Measurements from ENCODE around the gene GNAZ. TPM values are rescaled to one million over a fixed set of nuclear protein-coding genes. Genes with fewer than 3 reads are reported as not detected.

GNAZ gene
- polyA plus RNA-seq, 1 donor from 2014 or later: 52.0 TPM

- TF ChIP-seq POLR2AphosphoS5 (IDR thresholded peaks at IDR 0.05) (no peak), EP300 (conservative IDR thresholded peaks at IDR 0.05; ENCODE audit: poor library complexity, severe bottlenecking) (no peak), REST (IDR thresholded peaks at IDR 0.05; ENCODE audit: borderline replicate concordance) (no peak), EZH2 (IDR thresholded peaks at IDR 0.05; ENCODE audit: borderline replicate concordance, insufficient read depth, low read length, poor library complexity, severe bottlenecking) (no peak), RAD21 (conservative IDR thresholded peaks at IDR 0.05) (no peak)
- TF ChIP-seq, protein P1, sequence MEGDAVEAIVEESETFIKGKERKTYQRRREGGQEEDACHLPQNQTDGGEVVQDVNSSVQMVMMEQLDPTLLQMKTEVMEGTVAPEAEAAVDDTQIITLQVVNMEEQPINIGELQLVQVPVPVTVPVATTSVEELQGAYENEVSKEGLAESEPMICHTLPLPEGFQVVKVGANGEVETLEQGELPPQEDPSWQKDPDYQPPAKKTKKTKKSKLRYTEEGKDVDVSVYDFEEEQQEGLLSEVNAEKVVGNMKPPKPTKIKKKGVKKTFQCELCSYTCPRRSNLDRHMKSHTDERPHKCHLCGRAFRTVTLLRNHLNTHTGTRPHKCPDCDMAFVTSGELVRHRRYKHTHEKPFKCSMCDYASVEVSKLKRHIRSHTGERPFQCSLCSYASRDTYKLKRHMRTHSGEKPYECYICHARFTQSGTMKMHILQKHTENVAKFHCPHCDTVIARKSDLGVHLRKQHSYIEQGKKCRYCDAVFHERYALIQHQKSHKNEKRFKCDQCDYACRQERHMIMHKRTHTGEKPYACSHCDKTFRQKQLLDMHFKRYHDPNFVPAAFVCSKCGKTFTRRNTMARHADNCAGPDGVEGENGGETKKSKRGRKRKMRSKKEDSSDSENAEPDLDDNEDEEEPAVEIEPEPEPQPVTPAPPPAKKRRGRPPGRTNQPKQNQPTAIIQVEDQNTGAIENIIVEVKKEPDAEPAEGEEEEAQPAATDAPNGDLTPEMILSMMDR (IDR thresholded peaks at IDR 0.05; ENCODE audit: poor library complexity, severe bottlenecking): no peak
- H3F3A ChIP-seq (ENCODE audit: insufficient read depth, low read length, poor library complexity, severe bottlenecking): no peaks in the 10 kb centered on the region
- no peaks in the 10 kb centered on the region for H3K36me3 ChIP-seq (ENCODE audit: insufficient read depth, low read length)
- H3K4me2 ChIP-seq (ENCODE audit: low read length): no peak overlapping the region
- no peak overlapping the region for H3K9ac ChIP-seq (ENCODE audit: low read length)
- no peaks in the 10 kb centered on the region for H3K9me2 ChIP-seq (ENCODE audit: insufficient read depth, low read length)
- H2AFZ ChIP-seq (ENCODE audit: low read depth, low read length): no peak overlapping the region
- no peak overlapping the region for H3K27ac ChIP-seq (ENCODE audit: low read length)
- H3K4me3 ChIP-seq (ENCODE audit: low read length): no peak overlapping the region
- H4K20me1 ChIP-seq (ENCODE audit: insufficient read depth): no peaks in the 10 kb centered on the region
- H3K9me3 ChIP-seq (ENCODE audit: low read length): no peaks in the 10 kb centered on the region
- peaks cover 36% of the 10 kb centered on the region for H3K79me2 ChIP-seq (replicated peaks; ENCODE audit: insufficient read depth, low read length)
- no peaks in the 10 kb centered on the region for H3K27me3 ChIP-seq (ENCODE audit: insufficient read depth, low read depth, low read length)
These were observed 9.6 kb downstream of the GNAZ start for GRCh38 chr22:23079814-23080521.

DNA sequence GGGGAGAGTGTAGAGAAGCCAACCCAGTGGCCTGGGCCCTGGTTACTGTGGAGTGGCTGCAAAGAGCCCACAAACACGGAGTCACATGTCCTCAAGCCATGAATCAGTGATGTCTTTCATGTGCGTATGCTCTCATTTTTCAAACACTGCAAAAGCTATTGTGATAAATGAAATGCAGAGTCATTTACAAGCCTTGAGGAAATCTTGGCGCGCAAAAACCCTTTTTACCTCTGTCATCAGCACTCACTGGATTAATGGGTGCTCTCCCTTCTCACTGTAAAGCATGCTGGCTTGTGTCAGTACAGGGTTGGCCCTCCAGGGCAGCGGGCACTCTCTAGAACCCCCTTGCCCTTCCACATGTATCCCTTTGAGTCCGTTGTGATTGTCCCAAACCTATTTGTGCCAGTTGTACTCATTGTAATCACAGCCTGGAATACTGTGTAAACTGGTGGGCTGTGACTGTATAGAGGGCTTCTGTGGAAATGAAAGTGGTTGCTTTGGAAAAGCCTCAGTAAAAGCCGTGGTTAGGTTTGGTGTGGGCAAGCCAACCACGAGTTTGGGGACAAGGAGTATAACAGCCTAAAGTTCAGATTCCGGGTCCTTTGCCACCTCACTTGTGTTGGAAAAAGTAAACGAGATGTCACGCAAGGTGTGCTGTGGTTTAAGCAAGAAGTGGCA is 10.4 kb downstream of the GNAZ start:
- no peaks in the 10 kb centered on the region for H4K20me1 ChIP-seq (ENCODE audit: insufficient read depth)
- H2AFZ ChIP-seq (ENCODE audit: low read depth, low read length): no peak overlapping the region
- no peak overlapping the region for H3K9ac ChIP-seq (ENCODE audit: low read length)
- H3K4me2 ChIP-seq (ENCODE audit: low read length): no peak overlapping the region
- H3K36me3 ChIP-seq (ENCODE audit: insufficient read depth, low read length): no peaks in the 10 kb centered on the region
- peaks cover 32% of the 10 kb centered on the region for H3K79me2 ChIP-seq (replicated peaks; ENCODE audit: insufficient read depth, low read length)
- TF ChIP-seq MXI1 (conservative IDR thresholded peaks at IDR 0.05; ENCODE audit: poor library complexity, severe bottlenecking) (no peak), EP300 (conservative IDR thresholded peaks at IDR 0.05; ENCODE audit: poor library complexity, severe bottlenecking) (no peak), REST (IDR thresholded peaks at IDR 0.05; ENCODE audit: borderline replicate concordance) (no peak), SMC3 (conservative IDR thresholded peaks at IDR 0.05; ENCODE audit: poor library complexity) (no peak), TAF1 (IDR thresholded peaks at IDR 0.05; ENCODE audit: low read depth) (no peak), EZH2 (IDR thresholded peaks at IDR 0.05; ENCODE audit: borderline replicate concordance, insufficient read depth, low read length, poor library complexity, severe bottlenecking) (no peak), POLR2AphosphoS5 (IDR thresholded peaks at IDR 0.05) (no peak), RAD21 (conservative IDR thresholded peaks at IDR 0.05) (no peak)
- TF ChIP-seq, protein P1 (IDR thresholded peaks at IDR 0.05; ENCODE audit: poor library complexity, severe bottlenecking): no peak
- no peak overlapping the region for H3K27ac ChIP-seq (ENCODE audit: low read length)
- no peaks in the 10 kb centered on the region for H3K9me2 ChIP-seq (ENCODE audit: insufficient read depth, low read length)
- no peaks in the 10 kb centered on the region for H3K9me3 ChIP-seq (ENCODE audit: low read length)
- no peaks in the 10 kb centered on the region for H3F3A ChIP-seq (ENCODE audit: insufficient read depth, low read length, poor library complexity, severe bottlenecking)
- no peak overlapping the region for H3K4me3 ChIP-seq (ENCODE audit: low read length)
- no peaks in the 10 kb centered on the region for H3K27me3 ChIP-seq (ENCODE audit: insufficient read depth, low read depth, low read length)
